GM23248 (cell line): Measurements from ENCODE around the gene FAXDC2. TPM values are rescaled to one million over a fixed set of nuclear protein-coding genes. Genes with fewer than 3 reads are reported as not detected.

Source experiments
- DNase-seq: peaks from one replicate; pipeline ENCODE4 v3.0.0-alpha.2; 2015
- H2AFZ ChIP-seq: fragments of 200-600 bp; sonication (generic); 2 replicates; pipeline ENCODE4 v1.6.1; 2016; ENCODE audit warnings: antibody characterized with exemption
- H3F3A ChIP-seq: fragments of 200-600 bp; sonication (generic); 2 replicates; pipeline ENCODE4 v1.6.1; 2016; ENCODE audit warnings: mild to moderate bottlenecking, antibody characterized with exemption, mixed run types; ENCODE audit not compliant: insufficient read depth
- H3K27ac ChIP-seq: fragments of 200-600 bp; sonication (generic); 2 replicates; pipeline ENCODE4 v1.5.1; 2016; ENCODE audit warnings: mild to moderate bottlenecking
- H3K27me3 ChIP-seq: fragments of 200-600 bp; sonication (generic); replicated peaks from 2 replicates; pipeline ENCODE4 v1.6.1; 2016; ENCODE audit warnings: mild to moderate bottlenecking; ENCODE audit not compliant: insufficient read depth
- H3K36me3 ChIP-seq: fragments of 200-600 bp; sonication (generic); 2 replicates; pipeline ENCODE4 v1.6.1; 2016; ENCODE audit warnings: low read depth, mild to moderate bottlenecking
- H3K4me1 ChIP-seq: fragments of 200-600 bp; sonication (generic); 2 replicates; pipeline ENCODE4 v1.6.1; 2016; ENCODE audit warnings: mild to moderate bottlenecking; ENCODE audit not compliant: insufficient read depth
- H3K4me2 ChIP-seq: fragments of 200-600 bp; sonication (generic); one replicate; pipeline ENCODE4 v1.6.1; 2016; ENCODE audit warnings: mild to moderate bottlenecking; ENCODE audit not compliant: unreplicated experiment
- H3K4me3 ChIP-seq: fragments of 200-600 bp; sonication (generic); 2 replicates; pipeline ENCODE4 v1.5.1; 2016; ENCODE audit warnings: mild to moderate bottlenecking
- H3K79me2 ChIP-seq: fragments of 200-600 bp; sonication (generic); 2 replicates; pipeline ENCODE4 v1.6.1; 2016; ENCODE audit warnings: mild to moderate bottlenecking; ENCODE audit not compliant: insufficient read depth
- H3K9ac ChIP-seq: fragments of 200-600 bp; sonication (generic); 2 replicates; pipeline ENCODE4 v1.6.1; 2016; ENCODE audit warnings: mild to moderate bottlenecking
- H3K9me2 ChIP-seq: fragments of 200-600 bp; sonication (generic); 2 replicates; pipeline ENCODE4 v1.6.1; 2016; ENCODE audit warnings: mixed run types, mild to moderate bottlenecking, moderate library complexity; ENCODE audit not compliant: insufficient read depth
- H3K9me3 ChIP-seq: fragments of 200-600 bp; sonication (generic); one replicate; pipeline ENCODE4 v1.6.1; 2017; ENCODE audit warnings: low read depth
- H4K20me1 ChIP-seq: fragments of 200-600 bp; sonication (generic); 2 replicates; pipeline ENCODE4 v1.6.0; 2016; ENCODE audit not compliant: insufficient read depth
- EZH2 ChIP-seq: fragments of 200-600 bp; sonication (generic); IDR thresholded peaks from 2 replicates; pipeline ENCODE4 v1.6.1; 2018; ENCODE audit warnings: antibody characterized with exemption, mild to moderate bottlenecking; ENCODE audit not compliant: insufficient read depth, poor library complexity, severe bottlenecking
- EZH2phosphoT487 ChIP-seq: fragments of 200-600 bp; sonication (generic); IDR thresholded peaks from 2 replicates; pipeline ENCODE4 v1.6.1; 2018; ENCODE audit warnings: antibody characterized with exemption, moderate library complexity, mild to moderate bottlenecking, low read depth; ENCODE audit not compliant: insufficient read depth
- WGBS, 2 experiments: methylation state at CpG; one replicate each; pipeline ENCODE4 v1.1.6; 2015 to 2017; ENCODE audit warnings: low lambda C conversion rate in 2 of 2, low coverage in 1 of 2; ENCODE audit errors: missing lambda C conversion rate in 2 of 2; 5-methylcytosine and 5-hydroxymethylcytosine counted together
- in situ Hi-C: fragments of 300-500 bp; cut with MboI; formaldehyde crosslinking; loops from 2 replicates; pipeline ENCODE4 v1.15.0; 2020
- polyA plus RNA-seq: library from polyadenylated mRNA; unstranded; fragments of >200 nt; fragmentation: Nextera tagmentation; extraction: Ambion mirVana; gene quantifications from 2 replicates; pipeline ENCODE4 v1.2.1, GENCODE V29; 2016
- total RNA-seq: library from RNA; depleted of rRNA; stranded (reverse); fragments of >200 nt; shearing (Covaris generic); gene quantifications from 2 replicates; pipeline ENCODE4 v1.2.3, GENCODE V29; 2014

FAXDC2 gene
- total and polyA plus RNA-seq, 2 experiments from 2014 or later = 5.4 to 10.3 TPM

DNA sequence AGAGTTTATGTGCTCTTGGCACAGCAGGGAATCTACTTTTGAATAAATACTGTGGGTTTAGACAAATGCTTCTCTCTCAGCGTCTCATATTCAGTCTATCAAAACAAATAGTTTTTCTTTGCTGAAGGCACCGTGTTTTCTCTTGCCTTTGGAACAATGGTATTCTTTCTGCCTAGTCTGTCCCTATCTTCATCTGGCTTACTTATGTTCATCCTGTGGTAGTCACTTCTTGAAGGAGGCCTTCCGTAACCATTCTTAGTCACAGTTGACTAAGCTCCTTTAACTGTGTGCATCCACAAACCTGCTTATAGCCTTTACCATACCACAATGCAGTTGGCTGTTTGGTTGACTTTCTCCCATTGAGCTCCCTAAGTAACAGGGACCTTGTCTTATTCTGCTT is 49.3 kb downstream of the FAXDC2 start:
- TF ChIP-seq EZH2phosphoT487 (no peak), EZH2 (no peak)
- Histone ChIP-seq H4K20me1 (peaks cover 7% of the 10 kb centered on the region; the same call in 1 of the 2 replicates), H3K27me3 (no peaks in the 10 kb centered on the region), H3K4me1 (peaks cover 8% of the 10 kb centered on the region; the same call in 1 of the 2 replicates), H3K27ac (0 out of 2 replicates have a peak overlapping the region, but pooled peaks have one; percentile 44), H2AFZ (no peak overlapping the region), H3K4me2 (no peak overlapping the region), H3K36me3 (peaks cover 97% of the 10 kb centered on the region), H3F3A (peaks cover 31% of the 10 kb centered on the region), H3K4me3 (no peak overlapping the region), H3K9me2 (no peaks in the 10 kb centered on the region), H3K9ac (0 out of 2 replicates have a peak overlapping the region, but pooled peaks have one; percentile 7), H3K79me2 (peaks cover 98% of the 10 kb centered on the region), H3K9me3 (no peaks in the 10 kb centered on the region)
- 61 to 74% methylated on average over 3 of the region's 3 CpGs for WGBS, 2 experiments
- DNase-seq = peak; percentile 69
- in situ Hi-C loops = loop anchor here (25.0 kb wide), 1 partner anchor 339 kb away; no protein-coding TSS in a partner anchor

DNA sequence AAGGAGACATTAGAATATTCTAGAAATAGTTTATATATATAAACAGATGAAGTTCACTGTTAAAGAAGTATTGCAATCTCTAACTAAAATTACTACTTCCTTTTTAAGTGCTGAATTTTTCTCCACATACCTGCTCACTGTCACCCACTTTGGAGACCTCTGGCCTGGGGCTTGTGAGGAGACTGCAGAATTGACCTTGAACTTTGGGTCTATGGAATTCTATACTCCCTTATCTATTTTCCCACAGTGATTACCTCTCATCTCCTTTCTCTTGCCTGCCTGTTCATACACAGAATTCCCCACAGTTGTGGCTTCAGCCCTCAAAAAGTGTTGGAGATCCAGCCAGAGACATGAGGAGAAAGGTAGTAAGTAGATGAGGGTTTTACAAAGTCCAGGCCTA is 49.8 kb downstream of the FAXDC2 start:
- Histone ChIP-seq H3K4me3 (no peak overlapping the region), H3K79me2 (peaks cover 93% of the 10 kb centered on the region), H3K36me3 (peaks cover 92% of the 10 kb centered on the region), H3K4me1 (peaks cover 8% of the 10 kb centered on the region; the same call in 1 of the 2 replicates), H3F3A (peaks cover 31% of the 10 kb centered on the region), H3K9me3 (no peaks in the 10 kb centered on the region), H2AFZ (no peak overlapping the region), H3K27ac (peak overlapping the region; percentile 44; the same call in 1 of the 2 replicates), H4K20me1 (peaks cover 7% of the 10 kb centered on the region; the same call in 1 of the 2 replicates), H3K9me2 (no peaks in the 10 kb centered on the region), H3K4me2 (no peak overlapping the region), H3K27me3 (no peaks in the 10 kb centered on the region), H3K9ac (0 out of 2 replicates have a peak overlapping the region, but pooled peaks have one; percentile 7)
- no peak for TF ChIP-seq EZH2
- no peak for TF ChIP-seq EZH2phosphoT487
- in situ Hi-C loops = loop anchor here (25.0 kb wide), 1 partner anchor 338 kb away; no protein-coding TSS in a partner anchor
- no peak for DNase-seq

DNA sequence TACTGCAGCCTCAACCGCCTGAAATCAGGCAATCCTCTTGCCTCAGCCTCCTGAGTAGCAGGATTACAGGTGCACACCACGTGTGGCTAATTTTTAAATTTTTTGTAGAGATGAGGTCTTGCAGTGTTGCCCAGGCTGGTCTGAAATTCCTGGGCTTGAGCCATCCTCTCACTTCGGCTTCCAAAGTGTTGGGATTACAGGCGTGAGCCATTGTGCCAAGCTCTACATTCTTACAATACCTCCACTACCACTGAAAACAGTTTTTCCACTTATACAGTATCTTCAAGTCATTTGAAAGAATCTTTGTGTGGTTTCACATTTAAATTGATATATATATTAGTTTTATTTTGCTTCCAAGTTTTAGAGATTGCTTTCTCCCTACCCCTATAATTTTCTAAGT is 52.6 kb downstream of the FAXDC2 start:
- no peaks in the 10 kb centered on the region for H3K9me3 ChIP-seq
- no peak for TF ChIP-seq EZH2phosphoT487
- no peak for TF ChIP-seq EZH2
- H3K4me2 ChIP-seq = no peak overlapping the region
- DNase-seq = no peak
- no peak overlapping the region for H2AFZ ChIP-seq
- peaks cover 21% of the 10 kb centered on the region for H3K4me1 ChIP-seq
- H4K20me1 ChIP-seq = peaks cover 7% of the 10 kb centered on the region; the same call in 1 of the 2 replicates
- peaks cover 91% of the 10 kb centered on the region for H3K79me2 ChIP-seq
- H3K27me3 ChIP-seq = no peaks in the 10 kb centered on the region
- H3K27ac ChIP-seq = no peak overlapping the region
- in situ Hi-C loops = no loop called here
- WGBS, 2 experiments = 84 to 88% methylated on average over 4 of the region's 4 CpGs
- peaks cover 44% of the 10 kb centered on the region for H3F3A ChIP-seq
- no peak overlapping the region for H3K4me3 ChIP-seq
- peaks cover 71% of the 10 kb centered on the region for H3K36me3 ChIP-seq
- H3K9me2 ChIP-seq = no peaks in the 10 kb centered on the region
- no peak overlapping the region for H3K9ac ChIP-seq

DNA sequence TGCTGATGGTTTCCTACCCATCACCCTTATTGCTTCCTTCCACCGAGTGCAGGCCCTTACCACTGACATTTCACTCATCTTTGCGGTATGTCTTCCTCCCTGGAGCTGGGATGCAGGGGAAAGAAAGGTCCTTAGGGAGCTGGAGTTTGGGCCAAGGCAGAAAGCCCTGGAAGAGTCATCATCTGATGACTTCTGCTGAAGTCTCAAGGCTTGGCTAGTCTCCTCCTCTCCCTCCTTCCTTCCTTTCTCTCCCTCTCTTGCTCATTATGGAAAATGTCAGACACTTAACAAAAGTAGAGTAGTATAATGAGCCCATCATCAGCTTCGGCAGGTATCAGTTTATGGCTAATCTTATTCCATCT is 55.2 kb downstream of the FAXDC2 start:
- Histone ChIP-seq H4K20me1 (peaks cover 7% of the 10 kb centered on the region; the same call in 1 of the 2 replicates), H3K27me3 (no peaks in the 10 kb centered on the region), H3F3A (peaks cover 26% of the 10 kb centered on the region), H3K36me3 (peaks cover 52% of the 10 kb centered on the region), H3K4me2 (no peak overlapping the region), H3K4me3 (no peak overlapping the region), H3K9me2 (no peaks in the 10 kb centered on the region), H3K27ac (peak overlapping the region; percentile 26), H3K79me2 (peaks cover 94% of the 10 kb centered on the region), H2AFZ (no peak overlapping the region), H3K4me1 (peaks cover 13% of the 10 kb centered on the region), H3K9me3 (no peaks in the 10 kb centered on the region), H3K9ac (0 out of 2 replicates have a peak overlapping the region, but pooled peaks have one; percentile 11)
- in situ Hi-C loops = no loop called here
- WGBS, 2 experiments = 87 to 89% methylated on average over 3 of the region's 3 CpGs
- DNase-seq = peak; percentile 56
- TF ChIP-seq EZH2 (no peak), EZH2phosphoT487 (no peak)
